Omental fat pad (tissue), 4 donors: ENCODE results near the gene PAM16. TPM values are rescaled to one million over a fixed set of nuclear protein-coding genes. Genes with fewer than 3 reads are reported as not detected.

Source experiments
- ATAC-seq: fragments of 150-250 bp; one replicate; pipeline ENCODE4 v1.9.1; 2016; ENCODE audit warnings: mild to moderate bottlenecking, moderate library complexity; ENCODE audit not compliant: low FRiP score
- DNase-seq: peaks from one replicate; pipeline ENCODE4 v3.0.0-alpha.2; 2019; ENCODE audit warnings: low spot score
- CTCF ChIP-seq, 3 donors: fragments of 450-650 bp; IDR thresholded peaks; one replicate each; pipeline ENCODE4 v1.5.1; 2016 to 2017; ENCODE audit warnings: antibody characterized with exemption in 3 of 3, mild to moderate bottlenecking in 3 of 3, moderate library complexity in 2 of 3
- total RNA-seq, 4 donors: library from RNA; depleted of rRNA; stranded (reverse); fragments of >200 nt; gene quantifications; one replicate each; pipeline ENCODE4 v1.1.0, GENCODE V29; 2016

PAM16 gene
- total RNA-seq, 4 donors from 2014 or later: 32.7 to 53.9 (median 41.8) TPM

DNA sequence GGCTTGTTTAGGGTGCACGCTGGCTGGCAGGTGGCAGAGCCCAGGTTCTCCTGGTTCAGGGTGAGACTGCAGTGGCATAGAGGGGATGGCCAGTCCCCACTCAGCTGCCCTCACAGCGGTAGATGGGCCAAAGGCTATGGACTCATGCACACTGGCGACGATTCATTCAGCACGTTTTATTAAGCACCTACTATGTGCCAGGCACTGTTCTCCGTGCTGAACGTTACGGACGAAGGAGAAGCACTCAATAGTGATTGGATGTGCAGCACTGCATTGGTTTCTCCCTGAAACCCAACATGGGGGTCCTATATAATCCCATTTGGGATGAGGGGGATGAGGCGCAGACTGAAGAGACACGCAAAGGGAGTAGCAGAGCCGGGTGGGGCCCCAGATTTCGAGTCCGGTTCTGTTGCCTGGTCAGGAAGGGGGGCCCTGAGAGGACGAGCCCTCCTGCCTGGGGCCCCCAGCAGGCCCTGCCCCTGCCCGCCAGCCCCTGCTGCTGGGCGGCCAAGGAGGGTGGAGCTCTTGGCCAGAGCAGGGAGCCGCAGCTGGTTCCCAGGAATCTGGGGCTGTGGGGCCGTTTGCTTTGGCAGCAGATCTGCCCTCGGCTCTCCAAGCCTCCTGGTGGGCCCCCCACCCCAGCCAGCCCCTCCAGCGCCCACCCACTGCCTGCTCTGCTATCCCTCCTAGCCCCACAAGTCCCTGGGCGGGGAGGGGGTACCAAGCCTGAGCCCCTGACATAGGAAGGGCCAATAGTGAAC is 26.4 kb downstream of the PAM16 start:
- no peak for ATAC-seq
- no peak for DNase-seq
- no peak for TF ChIP-seq CTCF (IDR thresholded peaks at IDR 0.05)

DNA sequence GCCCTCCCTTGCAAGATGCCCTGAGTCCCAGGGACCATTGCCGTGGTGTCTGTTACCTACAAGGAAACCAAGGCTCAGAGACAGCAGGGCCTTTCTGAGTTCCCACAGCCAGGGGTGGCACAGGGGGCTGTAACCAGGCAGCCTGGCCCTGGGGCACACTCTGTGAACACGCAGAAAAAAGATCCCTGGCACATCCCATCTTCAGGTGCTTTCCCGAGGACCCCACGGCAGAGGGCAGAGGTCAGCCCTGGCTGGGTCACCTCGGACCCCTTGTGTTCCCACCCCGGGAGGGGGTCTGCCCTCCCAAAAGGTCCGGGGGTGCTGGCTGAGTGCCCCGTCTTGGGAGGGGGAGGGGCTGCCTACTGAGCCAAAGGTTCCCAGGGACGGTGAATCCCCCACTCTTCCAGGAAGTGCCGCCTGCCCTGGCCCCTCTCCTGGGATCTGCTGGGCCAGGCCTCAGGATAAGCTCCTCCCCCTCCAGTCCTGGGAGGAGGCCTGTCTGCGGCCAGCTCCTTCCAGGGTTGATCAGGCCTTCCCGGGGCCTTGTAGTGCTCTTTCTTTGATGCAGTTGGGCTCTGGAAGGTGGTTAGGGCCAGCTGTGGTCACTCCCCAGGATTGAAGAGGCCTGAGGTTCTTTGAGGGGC is 27.2 kb downstream of the PAM16 start:
- DNase-seq (no peak), ATAC-seq (peak; percentile 38)
- TF ChIP-seq CTCF (IDR thresholded peaks at IDR 0.05): no peak

DNA sequence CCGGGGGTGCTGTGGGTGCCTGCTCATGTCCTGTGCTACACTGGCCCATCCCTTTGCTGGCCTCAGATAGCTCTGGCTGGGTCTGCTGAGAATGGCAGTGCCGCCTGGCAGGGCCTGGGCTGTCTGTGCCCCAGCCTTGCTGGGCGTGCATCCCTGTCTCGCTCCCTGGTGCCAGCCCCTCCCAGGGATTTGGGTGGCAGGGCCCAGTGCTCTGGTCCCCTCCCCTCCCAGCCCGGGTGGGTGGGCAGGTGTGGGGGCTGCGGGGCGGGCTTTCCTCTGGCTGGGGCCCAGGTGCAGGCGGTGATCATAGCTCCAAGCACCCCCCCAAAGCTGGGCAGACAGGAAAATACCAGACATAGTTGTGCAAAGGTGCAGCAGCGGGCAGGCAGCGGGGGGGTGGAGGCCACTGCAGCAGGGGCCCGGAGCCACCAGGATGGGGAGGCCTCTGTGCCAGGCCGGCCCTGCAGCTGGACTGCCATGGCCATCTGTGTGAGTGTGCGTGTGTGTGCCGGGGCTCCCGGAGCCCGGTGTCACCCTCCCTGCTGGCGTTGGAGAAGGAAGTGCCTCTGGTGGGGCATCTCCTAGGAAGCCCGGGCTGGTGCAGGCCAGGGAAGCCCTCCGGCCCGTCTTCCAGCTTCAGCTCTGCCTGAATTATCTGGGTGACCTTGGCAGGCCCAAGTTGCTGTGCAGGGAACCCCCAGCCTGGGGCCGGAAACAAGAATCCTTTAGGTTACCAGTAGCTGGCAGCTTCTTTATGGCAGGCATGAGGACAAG is 27.9 kb downstream of the PAM16 start:
- DNase-seq (no peak), ATAC-seq (no peak)
- no peak for TF ChIP-seq CTCF (IDR thresholded peaks at IDR 0.05)

DNA sequence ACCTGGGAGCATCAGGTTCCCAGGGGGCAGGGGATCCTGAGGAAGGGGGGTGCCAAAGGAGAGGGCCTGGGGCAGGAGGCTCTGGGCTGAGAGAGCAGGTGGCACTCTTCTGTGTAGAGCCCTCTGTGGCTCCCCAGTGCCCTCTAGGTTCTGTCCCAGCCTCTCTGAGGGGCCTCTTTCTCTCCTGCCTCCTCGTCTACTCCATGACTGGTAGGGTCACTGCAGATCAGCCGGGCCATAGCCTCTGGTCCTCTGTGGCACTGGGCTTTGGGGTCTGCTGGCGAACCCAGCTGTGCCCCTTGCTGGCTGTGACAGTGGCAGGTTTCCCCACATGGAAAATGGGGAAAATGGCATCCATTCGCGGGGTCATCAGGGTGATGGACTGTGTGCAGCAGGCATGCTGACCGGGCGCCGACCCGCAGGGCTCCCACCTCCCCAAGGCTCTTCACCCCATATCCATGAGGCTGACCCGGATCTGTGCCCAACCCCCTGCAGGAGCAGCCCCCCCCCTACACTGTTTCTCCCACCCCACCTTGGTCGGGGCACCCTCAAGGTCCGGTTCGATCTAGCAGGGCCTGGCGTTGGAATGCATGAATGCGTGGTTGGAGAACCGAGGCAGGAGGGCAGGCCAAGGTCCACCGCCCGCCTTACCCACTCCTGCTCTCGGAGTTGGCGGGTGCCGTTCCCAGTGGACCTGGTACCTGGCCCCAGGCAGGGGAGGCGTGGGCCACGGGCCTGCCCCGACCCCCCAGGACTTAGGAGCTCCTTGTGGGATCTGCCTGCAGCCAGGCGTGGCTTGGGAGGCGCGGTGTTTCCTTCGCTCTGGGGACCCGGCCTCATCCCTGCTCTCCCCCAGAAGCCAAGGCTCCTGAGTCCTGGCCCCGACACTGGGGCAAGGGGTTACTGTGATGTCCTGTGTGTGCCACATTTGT is 28.7 kb downstream of the PAM16 start:
- DNase-seq: no peak
- no peak for TF ChIP-seq CTCF (IDR thresholded peaks at IDR 0.05)
- ATAC-seq: no peak

DNA sequence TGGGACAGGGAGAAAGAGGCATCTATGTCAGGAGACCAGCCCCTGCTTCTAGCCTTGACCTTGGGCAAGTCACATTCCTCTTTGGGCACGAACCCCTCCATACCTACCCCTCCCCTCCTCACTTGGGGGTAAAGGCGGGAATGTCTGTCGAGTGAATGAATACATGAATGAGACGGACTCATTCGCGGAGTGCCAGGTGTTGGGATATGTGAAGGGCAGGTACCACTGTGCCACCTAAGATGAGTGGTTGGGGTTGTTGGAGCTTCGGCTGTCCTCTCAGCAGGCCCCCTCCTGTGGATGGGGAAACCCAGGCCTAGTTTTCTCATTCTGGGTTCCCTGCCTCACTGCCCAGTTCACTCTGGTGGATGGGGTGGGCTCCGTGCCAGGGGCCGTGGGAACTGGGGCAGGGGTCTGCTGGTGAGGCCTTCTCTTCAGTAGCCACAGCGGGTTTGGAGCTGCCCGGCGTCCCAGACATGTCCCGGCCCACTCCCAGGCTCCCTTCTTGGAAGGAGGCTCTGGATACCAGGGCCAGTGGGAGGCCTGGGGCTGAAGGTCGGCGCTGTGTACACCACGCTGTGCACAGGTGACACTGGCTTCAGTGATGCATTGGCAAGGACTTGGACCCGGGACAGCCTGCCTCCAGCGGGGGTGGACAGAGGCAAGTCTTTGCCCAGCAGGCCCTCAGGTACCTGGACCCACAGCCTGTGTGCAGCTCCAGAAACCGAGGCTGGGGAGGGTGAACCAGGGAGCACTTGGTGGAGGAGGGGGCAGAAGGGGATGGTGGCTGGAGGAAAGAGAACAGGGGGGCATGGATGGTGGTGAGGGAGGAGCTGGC is 29.6 kb downstream of the PAM16 start:
- TF ChIP-seq CTCF (IDR thresholded peaks at IDR 0.05): no peak
- ATAC-seq (no peak), DNase-seq (no peak)
